HG03442 (cell line): ENCODE results near the gene CCDC174.
"Not testable (repeated sequence)": the region's sequence is repeated elsewhere in the genome, so short reads cannot be mapped to it uniquely, and the experiment has no call there.

Experiments used
- ATAC-seq: cut with Tn5 transposase; IDR thresholded peaks from one replicate; pipeline ENCODE4 v1.9.1; 2021; ENCODE audit warnings: mild to moderate bottlenecking, moderate library complexity; ENCODE audit not compliant: unreplicated experiment

The CCDC174 gene

DNA sequence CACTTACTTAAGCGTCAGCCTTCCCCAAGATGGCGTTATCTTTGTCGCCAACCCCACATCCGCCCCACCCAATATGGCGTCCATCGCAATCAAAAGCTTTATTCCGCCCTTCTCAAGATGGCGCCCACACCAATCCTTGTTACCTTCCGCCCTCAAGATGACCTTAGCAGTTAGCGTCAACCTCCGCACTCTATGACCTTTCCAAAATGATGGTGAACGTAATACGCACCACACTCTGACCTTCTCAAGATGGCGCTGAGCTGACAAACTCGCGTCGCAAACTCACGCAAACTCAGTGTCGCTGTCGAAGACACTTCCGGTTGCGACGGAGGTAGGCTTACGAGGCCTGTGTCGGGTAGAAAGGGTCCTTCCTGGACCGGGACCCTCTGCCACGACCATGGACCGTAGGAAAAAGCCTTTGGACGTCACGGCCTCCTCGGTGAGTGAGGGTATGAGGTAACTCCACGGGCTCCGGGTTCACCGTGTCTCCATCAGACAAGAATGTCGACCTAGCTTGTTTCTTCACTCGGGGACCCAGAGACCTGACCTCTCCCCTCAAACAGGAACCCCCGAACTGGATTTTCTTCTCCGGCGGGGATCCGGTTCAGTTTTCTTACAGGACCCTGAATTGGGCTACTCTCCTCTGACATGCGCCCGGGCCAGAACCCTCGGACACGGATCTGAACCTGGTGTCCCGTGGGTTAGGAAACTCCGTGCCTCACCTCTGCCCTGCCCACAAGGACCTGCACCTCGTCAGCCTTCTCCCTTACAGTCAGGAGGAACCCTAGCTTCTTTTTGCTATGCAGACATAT, at the start of gene CCDC174:
CCDC174 (plus strand) TSS at position 323 of the 812 bp plus-strand sequence; CDS start at position 398, 75 bp downstream.
- ATAC-seq = peak; percentile 97

- ATAC-seq = no peak
Observed at GRCh38 chr3:14602006-14602803, 49.4 kb upstream of the CCDC174 start.

GRCh38 chr3:14602804-14603644, 48.5 kb upstream of the CCDC174 start:
- no peak for ATAC-seq

DNA sequence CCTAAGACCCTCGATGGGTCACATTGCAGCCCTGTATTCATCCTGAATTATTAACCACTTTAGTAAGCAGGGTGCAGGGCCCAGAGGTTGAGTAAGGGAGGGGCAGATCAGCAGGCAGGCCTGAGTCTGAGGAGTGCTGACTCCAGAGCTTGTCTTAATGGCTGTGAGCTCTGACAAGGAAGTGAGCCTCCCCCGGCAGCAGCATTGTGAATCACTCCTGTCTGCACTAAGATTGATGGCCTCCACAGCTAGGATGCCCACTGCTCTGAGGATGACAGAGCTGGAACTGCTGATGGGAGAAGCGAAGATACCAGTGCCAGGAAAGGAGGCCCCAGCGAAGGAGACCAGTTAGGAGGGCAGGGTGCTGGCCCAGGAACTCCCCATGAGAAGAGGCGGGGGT, 46.5 kb upstream of the CCDC174 start:
- no peak for ATAC-seq

DNA sequence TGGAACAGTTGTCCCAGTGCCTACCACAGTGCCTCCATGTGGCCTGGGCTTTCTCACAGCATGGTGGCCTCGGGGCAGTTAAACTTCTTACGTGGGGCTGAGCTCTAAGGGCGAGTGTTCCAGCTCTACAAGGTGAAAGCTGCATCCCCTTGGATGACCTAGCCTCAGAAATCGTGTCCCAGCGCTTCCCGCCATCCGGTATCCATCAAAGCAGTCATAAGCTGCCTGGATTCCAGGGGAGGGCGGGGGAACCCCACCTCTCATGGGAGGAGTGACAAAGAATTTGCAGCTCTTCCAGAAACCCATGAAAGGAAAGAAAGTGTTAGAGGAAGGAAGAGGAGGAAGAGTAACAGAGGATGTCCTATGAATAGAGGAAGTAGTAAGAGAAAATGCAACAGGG, 45.8 kb upstream of the CCDC174 start:
- ATAC-seq = no peak

GRCh38 chr3:14606669-14607339, 44.8 kb upstream of the CCDC174 start:
- ATAC-seq = no peak

- no peak for ATAC-seq
Observed at GRCh38 chr3:14608298-14608697, 43.3 kb upstream of the CCDC174 start.

GRCh38 chr3:14609058-14609457, 42.5 kb upstream of the CCDC174 start:
- not testable (repeated sequence) for ATAC-seq

DNA sequence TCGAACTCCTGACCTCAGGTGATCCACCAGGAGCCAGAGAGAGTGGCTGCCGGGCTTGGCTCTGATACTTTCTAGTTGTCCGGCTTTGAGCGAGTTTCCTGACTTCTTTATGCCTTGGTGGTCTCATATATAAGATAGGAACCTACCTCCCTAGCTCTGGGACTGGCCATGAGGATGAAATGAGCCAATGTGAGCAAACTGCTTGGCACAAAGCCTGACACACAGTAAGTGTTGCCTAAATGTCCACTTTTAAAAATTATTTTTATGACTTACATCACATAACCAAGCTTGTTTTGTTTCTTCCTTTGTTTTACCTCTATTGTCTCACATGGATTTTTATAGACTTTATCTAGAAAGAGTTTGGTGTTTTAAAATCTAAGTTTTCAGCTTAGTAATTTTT, 42.1 kb upstream of the CCDC174 start:
- ATAC-seq = no peak

DNA sequence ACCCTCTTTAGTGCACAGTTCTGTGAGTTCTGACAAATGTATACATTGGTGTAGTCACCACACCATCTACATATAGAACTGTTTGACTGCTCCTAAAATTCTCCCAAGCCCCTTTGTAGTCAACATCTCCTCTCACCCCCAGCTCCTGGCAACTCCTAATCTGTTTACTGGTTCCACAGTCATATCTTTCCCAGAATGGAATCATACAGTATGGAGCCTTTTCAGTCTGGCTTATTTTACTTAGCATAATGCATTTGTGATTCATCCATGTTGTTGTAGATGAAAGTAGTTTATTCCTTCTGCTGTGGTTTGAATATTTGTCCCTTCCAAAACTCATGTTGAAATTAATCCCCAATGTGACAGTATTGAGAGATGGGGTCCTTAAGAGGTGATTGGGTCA, 41.6 kb upstream of the CCDC174 start:
- ATAC-seq = no peak

DNA sequence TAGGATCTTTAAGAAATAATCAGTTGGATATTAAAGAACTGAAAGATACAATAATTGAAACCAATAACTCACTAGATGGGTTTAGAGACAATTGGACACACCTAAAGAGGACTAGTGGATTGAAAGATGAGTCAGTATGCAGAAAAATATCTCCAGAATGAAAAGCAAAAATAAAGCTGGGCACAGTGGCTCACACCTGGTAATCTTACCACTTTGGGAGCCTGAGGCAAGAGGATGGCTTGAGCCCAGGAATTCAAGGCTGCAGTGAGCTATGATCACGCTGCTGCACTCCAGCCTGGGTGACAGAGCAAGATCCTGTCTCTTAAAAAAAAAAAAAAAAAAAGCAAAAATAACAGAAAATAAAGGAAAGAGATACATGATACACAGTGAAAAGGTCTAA, 37.4 kb upstream of the CCDC174 start:
- no peak for ATAC-seq

- ATAC-seq = no peak
Observed at GRCh38 chr3:14614862-14615261, 36.7 kb upstream of the CCDC174 start.

GRCh38 chr3:14616606-14617507, 34.7 kb upstream of the CCDC174 start:
- no peak for ATAC-seq

GRCh38 chr3:14617508-14618023, 34.0 kb upstream of the CCDC174 start:
- no peak for ATAC-seq

DNA sequence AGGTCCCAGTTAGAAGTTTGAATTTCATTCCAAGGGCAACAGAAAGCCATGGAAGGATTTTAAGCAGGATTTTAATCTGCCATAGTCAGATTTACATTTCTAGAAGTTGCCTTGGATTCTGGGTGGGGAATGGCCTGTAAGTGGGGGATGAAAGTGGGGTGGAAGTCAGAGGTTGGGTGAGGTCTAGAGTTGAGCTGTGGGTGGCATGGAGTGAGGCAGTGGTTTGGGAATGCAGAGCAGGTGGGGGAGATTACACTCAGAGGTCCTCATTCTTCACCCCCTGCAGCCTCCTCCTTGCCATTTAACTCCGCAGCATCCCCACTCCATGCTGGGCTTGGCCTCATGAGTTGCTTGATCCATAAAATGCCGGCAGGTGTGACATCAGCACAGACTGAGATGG, 32.0 kb upstream of the CCDC174 start:
- no peak for ATAC-seq

GRCh38 chr3:14620512-14620911, 31.1 kb upstream of the CCDC174 start:
- no peak for ATAC-seq

- no peak for ATAC-seq
Observed at GRCh38 chr3:14621093-14621492, 30.5 kb upstream of the CCDC174 start.

GRCh38 chr3:14622368-14622767, 29.2 kb upstream of the CCDC174 start:
- ATAC-seq = no peak

DNA sequence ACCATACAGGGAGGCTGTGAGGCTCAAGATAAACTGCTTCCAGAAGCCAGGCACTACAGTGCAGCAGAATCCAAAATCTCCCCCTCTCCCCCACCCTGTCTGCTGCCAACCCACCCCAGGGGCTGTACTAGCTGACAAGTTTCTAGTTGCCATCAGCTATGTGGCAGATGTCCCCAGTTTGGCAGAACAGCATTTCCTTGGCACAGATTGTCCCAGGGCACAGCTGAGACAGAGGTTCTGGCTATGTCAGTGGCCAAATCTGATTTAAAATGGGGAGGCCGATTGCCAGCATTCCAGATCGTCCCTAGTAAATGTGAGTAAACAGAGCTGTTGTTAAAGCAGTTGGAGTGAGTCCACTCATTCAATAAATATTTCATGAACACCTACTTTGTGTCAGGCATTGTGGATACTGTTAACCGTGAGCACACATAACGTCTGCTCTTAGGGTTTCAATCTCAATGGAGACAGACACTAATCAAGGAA, 28.0 kb upstream of the CCDC174 start:
- no peak for ATAC-seq
